Breast epithelium (tissue), 4 donors: ENCODE data around the gene MAF. TPM values are rescaled to one million over a fixed set of nuclear protein-coding genes. Genes with fewer than 3 reads are reported as not detected.

Experiments used
- DNase-seq, 2 donors: peaks; one replicate each; pipeline ENCODE4 v3.0.0-alpha.2; 2019; ENCODE audit warnings: low spot score in 2 of 2
- H3K27ac ChIP-seq, 2 donors: fragments of 200-600 bp; sonication (generic) in 1 of 2; one replicate each; pipeline ENCODE4 v1.5.1; 2016 to 2019; ENCODE audit warnings: mild to moderate bottlenecking in 1 of 2
- H3K27me3 ChIP-seq, 2 donors: fragments of 200-600 bp; sonication (generic) in 1 of 2; one replicate each; pipeline versions ENCODE4 v1.5.1 to v1.6.0; 2017 to 2019; ENCODE audit warnings: control low read depth in 1 of 2, mild to moderate bottlenecking in 1 of 2
- H3K36me3 ChIP-seq: fragments of 200-600 bp; one replicate; pipeline ENCODE4 v1.5.1; 2019
- H3K4me1 ChIP-seq, 2 donors: fragments of 200-600 bp; sonication (generic); one replicate each; pipeline ENCODE4 v1.5.1; 2016 to 2019; ENCODE audit warnings: control low read depth in 1 of 2
- H3K4me3 ChIP-seq, 3 donors: fragments of 200-600 bp; sonication (generic); 1 replicate in 2 of 3; 2 replicates in 1 of 3; pipeline ENCODE4 v1.5.1; 2016 to 2019; ENCODE audit warnings: mild to moderate bottlenecking in 3 of 3, moderate library complexity in 2 of 3
- H3K9me3 ChIP-seq, 2 donors: fragments of 200-600 bp; sonication (generic) in 1 of 2; one replicate each; pipeline ENCODE4 v1.5.1; 2016 to 2019; ENCODE audit warnings: control low read depth in 1 of 2
- CTCF ChIP-seq, 3 donors: fragments of 450-650 bp; IDR thresholded peaks; one replicate each; pipeline ENCODE4 v1.5.1; 2016 to 2017; ENCODE audit warnings: antibody characterized with exemption in 3 of 3, mild to moderate bottlenecking in 3 of 3, moderate library complexity in 3 of 3
- POLR2A ChIP-seq: fragments of 450-650 bp; IDR thresholded peaks from one replicate; pipeline ENCODE4 v1.6.1; 2016; ENCODE audit warnings: antibody characterized with exemption, mild to moderate bottlenecking, moderate library complexity
- POLR2AphosphoS5 ChIP-seq, 3 donors: sonication (generic); formaldehyde crosslinking; IDR thresholded peaks; one replicate each; pipeline ENCODE4 v1.6.1; 2017; ENCODE audit warnings: antibody characterized with exemption in 3 of 3
- intact Hi-C: fragments of 100-400 bp; cut with DNase I; formaldehyde crosslinking; loops from one replicate; pipeline ENCODE4 v1.15.1; 2023; ENCODE audit warnings: low total_unique reads
- total RNA-seq, 3 donors: library from RNA; depleted of rRNA; stranded (reverse); fragments of >200 nt; gene quantifications; one replicate each; pipeline ENCODE4 v1.1.0, GENCODE V29; 2016

The MAF gene
- total RNA-seq, 3 donors from 2014 or later, result 21.8 to 66.6 (median 37.0) TPM

DNA sequence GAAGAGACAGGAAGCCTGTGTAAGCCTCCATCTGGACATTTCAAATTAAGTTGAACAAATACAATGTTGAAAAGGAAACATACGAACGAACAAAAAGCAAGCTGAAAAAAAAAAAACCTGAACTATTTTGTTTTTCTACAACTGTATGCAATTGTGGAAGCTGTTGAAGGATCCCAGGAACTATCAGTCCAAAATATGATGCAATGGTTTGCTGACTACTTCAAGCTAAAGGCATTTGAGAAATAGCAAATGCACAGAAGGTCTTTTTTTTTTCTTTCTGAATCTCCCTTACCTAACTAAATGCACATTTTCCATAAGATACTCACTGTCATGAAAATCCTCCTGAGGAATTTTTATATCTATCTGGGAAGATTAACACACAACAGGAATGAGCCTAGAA is 40.2 kb downstream of the MAF start:
- Histone ChIP-seq H3K36me3 (no peaks in the 10 kb centered on the region), H3K27ac (no peak overlapping the region)
- intact Hi-C loops, result no loop called here

GRCh38 chr16:79559532-79559931 is 41.0 kb downstream of the MAF start:
- H3K4me1 ChIP-seq, result no peaks in the 10 kb centered on the region
- intact Hi-C loops, result no loop called here
- no peak for DNase-seq
- no peaks in the 10 kb centered on the region for H3K27me3 ChIP-seq
- TF ChIP-seq POLR2A, result no peak
- no peak for TF ChIP-seq CTCF (IDR thresholded peaks at IDR 0.05)
- TF ChIP-seq POLR2AphosphoS5 (IDR thresholded peaks at IDR 0.05), result no peak
- H3K36me3 ChIP-seq, result no peaks in the 10 kb centered on the region
- H3K4me3 ChIP-seq, result no peak overlapping the region
- H3K27ac ChIP-seq, result no peak overlapping the region
- H3K9me3 ChIP-seq, result no peaks in the 10 kb centered on the region

More for the DNA sequence above, 40.2 kb downstream of the MAF start:
- H3K27me3 ChIP-seq, result no peaks in the 10 kb centered on the region
- TF ChIP-seq POLR2AphosphoS5 (IDR thresholded peaks at IDR 0.05), result no peak
- no peak for TF ChIP-seq CTCF (IDR thresholded peaks at IDR 0.05)
- TF ChIP-seq POLR2A, result no peak
- no peak for DNase-seq
- H3K4me1 ChIP-seq, result no peaks in the 10 kb centered on the region
- H3K9me3 ChIP-seq, result no peaks in the 10 kb centered on the region
- H3K4me3 ChIP-seq, result no peak overlapping the region

- no peaks in the 10 kb centered on the region for H3K4me1 ChIP-seq
- no peak overlapping the region for H3K4me3 ChIP-seq
- no peak for TF ChIP-seq POLR2AphosphoS5 (IDR thresholded peaks at IDR 0.05)
- no peak for TF ChIP-seq CTCF (IDR thresholded peaks at IDR 0.05)
- TF ChIP-seq POLR2A, result no peak
- no peaks in the 10 kb centered on the region for H3K9me3 ChIP-seq
- no peak for DNase-seq
- intact Hi-C loops, result no loop called here
- H3K36me3 ChIP-seq, result no peaks in the 10 kb centered on the region
- H3K27ac ChIP-seq, result no peak overlapping the region
- H3K27me3 ChIP-seq, result no peaks in the 10 kb centered on the region
Observed at GRCh38 chr16:79557421-79557820, 43.1 kb downstream of the MAF start.

DNA sequence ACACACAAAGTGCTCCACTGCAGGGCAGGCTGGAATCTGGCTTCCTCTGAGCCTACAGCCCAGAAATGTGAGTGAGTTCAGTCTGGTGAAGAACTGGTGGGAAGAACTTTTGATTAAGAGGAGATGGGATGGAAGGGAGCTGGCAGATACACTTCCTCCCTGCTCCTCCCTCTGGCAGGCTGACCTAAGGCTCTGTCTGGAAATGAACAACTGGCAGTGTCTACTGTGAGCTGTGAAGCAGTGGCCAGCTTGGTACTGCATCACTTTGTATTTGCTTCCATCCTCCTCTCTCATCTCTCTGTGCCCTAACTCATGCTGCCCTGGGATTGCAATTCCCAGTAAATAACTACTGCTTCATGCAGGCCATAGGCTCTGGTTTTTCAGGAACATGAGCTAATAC is 45.6 kb downstream of the MAF start:
- Histone ChIP-seq H3K4me3 (no peak overlapping the region), H3K36me3 (no peaks in the 10 kb centered on the region), H3K27me3 (no peaks in the 10 kb centered on the region), H3K9me3 (no peaks in the 10 kb centered on the region), H3K27ac (no peak overlapping the region), H3K4me1 (no peaks in the 10 kb centered on the region)
- intact Hi-C loops, result no loop called here
- TF ChIP-seq POLR2A (no peak), CTCF (IDR thresholded peaks at IDR 0.05) (no peak), POLR2AphosphoS5 (IDR thresholded peaks at IDR 0.05) (no peak)
- DNase-seq, result no peak

GRCh38 chr16:79550373-79550772 is 50.2 kb downstream of the MAF start:
- no peak for TF ChIP-seq POLR2A
- TF ChIP-seq CTCF (IDR thresholded peaks at IDR 0.05), result no peak
- no peak overlapping the region for H3K4me3 ChIP-seq
- no peak overlapping the region for H3K27ac ChIP-seq
- no peaks in the 10 kb centered on the region for H3K27me3 ChIP-seq
- DNase-seq, result no peak
- no peaks in the 10 kb centered on the region for H3K9me3 ChIP-seq
- intact Hi-C loops, result no loop called here
- no peaks in the 10 kb centered on the region for H3K36me3 ChIP-seq
- H3K4me1 ChIP-seq, result no peaks in the 10 kb centered on the region
